Measurements from ENCODE around the gene BUD23. TPM values are rescaled to one million over a fixed set of nuclear protein-coding genes. Genes with fewer than 3 reads are reported as not detected.

BUD23 gene
- total and polyA plus RNA-seq, 8 donors: 17.4 to 71.9 (median 44.2) TPM

DNA sequence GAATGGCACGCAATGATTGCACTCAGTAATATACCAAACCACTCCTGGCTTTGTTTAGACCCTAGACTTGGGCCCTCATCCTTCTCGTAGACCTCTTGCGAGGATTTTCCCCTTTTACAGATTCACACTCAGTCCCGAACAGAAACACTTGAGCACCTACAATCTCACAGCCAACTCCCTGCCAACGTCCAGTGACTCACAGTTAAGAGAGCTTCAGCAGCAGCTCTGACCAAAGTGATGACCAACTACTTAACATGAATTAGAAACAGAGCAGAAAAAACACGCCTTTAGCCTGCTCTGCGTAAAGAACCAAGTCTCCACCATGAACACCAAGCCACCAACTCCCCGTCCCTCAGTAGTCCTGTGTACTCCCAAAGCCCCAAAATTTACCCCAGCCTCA is 2.4 kb upstream of the BUD23 start:
- intact Hi-C loops (cut with DNase I; ENCODE audit: low total_unique reads): no loop called here
- Histone ChIP-seq H3K27me3 (no peaks in the 10 kb centered on the region), H3K4me3 (peak overlapping the region in 2 of 4 donors; percentile 95 to 100), H3K27ac (no peak overlapping the region), H3K4me1 (peaks cover 22 to 65% (median 55%) of the 10 kb centered on the region in 4 donors), H3K36me3 (peaks cover 0 to 26% (median 16%) of the 10 kb centered on the region in 4 donors), H3K9me3 (no peaks in the 10 kb centered on the region)
- TF ChIP-seq POLR2AphosphoS5 (IDR thresholded peaks at IDR 0.05): no peak
- TF ChIP-seq, protein P1, sequence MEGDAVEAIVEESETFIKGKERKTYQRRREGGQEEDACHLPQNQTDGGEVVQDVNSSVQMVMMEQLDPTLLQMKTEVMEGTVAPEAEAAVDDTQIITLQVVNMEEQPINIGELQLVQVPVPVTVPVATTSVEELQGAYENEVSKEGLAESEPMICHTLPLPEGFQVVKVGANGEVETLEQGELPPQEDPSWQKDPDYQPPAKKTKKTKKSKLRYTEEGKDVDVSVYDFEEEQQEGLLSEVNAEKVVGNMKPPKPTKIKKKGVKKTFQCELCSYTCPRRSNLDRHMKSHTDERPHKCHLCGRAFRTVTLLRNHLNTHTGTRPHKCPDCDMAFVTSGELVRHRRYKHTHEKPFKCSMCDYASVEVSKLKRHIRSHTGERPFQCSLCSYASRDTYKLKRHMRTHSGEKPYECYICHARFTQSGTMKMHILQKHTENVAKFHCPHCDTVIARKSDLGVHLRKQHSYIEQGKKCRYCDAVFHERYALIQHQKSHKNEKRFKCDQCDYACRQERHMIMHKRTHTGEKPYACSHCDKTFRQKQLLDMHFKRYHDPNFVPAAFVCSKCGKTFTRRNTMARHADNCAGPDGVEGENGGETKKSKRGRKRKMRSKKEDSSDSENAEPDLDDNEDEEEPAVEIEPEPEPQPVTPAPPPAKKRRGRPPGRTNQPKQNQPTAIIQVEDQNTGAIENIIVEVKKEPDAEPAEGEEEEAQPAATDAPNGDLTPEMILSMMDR (IDR thresholded peaks at IDR 0.05): no peak
- no peak for TF ChIP-seq EP300 (IDR thresholded peaks at IDR 0.05)
- TF ChIP-seq POLR2A (IDR thresholded peaks at IDR 0.05): no peak
- 75 to 82% (median 77%) methylated on average over 8 of the region's 8 CpGs for WGBS, 5 donors
- no peak for DNase-seq

- peak overlapping the region; percentile 85 to 100 (median 96) for H3K4me3 ChIP-seq
- intact Hi-C loops (cut with DNase I; ENCODE audit: low total_unique reads): no loop called here
Observed at GRCh38 chr7:73682745-73683055, 697 bp upstream of the BUD23 start.

DNA sequence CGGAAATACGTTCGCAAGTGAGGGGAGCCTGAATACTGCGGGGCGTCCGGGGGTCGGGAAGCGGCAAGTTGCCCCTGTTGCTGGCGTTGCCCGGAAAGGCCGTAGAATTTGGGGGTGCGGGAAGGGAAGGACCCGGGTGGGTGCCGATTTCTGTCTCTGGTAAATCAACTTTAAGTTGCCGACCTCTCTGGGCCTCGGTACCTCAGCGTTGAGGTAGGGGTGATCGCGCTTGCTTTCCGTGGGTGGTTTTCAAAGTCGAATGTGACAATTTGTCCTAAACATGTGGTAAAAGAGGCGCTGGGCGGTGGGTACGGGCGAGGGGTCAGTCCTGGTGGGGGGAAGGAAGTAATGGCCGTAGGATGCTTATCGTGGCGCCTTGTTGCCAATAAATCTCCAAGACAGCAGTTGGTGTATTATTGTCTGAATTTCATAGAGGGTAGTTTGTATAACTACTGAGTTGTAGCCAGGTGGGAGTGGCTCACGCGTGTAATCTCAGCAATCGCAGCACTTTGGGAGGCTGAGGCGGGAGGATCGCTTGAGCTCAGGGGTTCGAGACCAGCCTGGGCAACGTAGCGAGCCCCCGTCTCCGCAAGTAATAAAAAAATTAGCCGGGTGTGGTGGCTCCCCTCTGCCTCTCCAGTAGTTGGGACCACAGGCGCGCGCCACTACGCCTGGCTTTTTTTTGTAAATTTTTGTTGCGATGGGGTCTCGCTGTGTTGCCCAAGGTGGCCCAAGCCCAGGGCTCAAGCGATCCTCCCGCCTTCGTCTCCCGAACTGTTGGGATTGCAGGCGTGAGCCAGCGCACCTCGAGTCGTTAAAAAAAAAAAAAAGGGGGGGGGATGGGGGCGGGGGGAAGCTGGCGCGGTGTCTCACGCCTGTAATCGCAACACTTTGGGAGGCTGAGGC is 644 bp downstream of the BUD23 start:
- Histone ChIP-seq H3K27ac (peak overlapping the region; percentile 64 to 92 (median 89)), H3K4me1 (peaks cover 22 to 61% (median 53%) of the 10 kb centered on the region in 4 donors), H3K4me3 (peak overlapping the region; percentile 85 to 100 (median 96)), H3K36me3 (peaks cover 15 to 39% (median 28%) of the 10 kb centered on the region in 4 donors), H3K9me3 (no peaks in the 10 kb centered on the region), H3K27me3 (no peaks in the 10 kb centered on the region)
- peak in 1 of 2 donors; percentile 52 for DNase-seq
- intact Hi-C loops (cut with DNase I; ENCODE audit: low total_unique reads): no loop called here
- WGBS, 5 donors: 23 to 26% (median 25%) methylated on average over 57 to 58 of the region's 58 CpGs
- TF ChIP-seq POLR2AphosphoS5 (IDR thresholded peaks at IDR 0.05) (no peak), EP300 (IDR thresholded peaks at IDR 0.05) (no peak), POLR2A (IDR thresholded peaks at IDR 0.05) (no peak)
- TF ChIP-seq, protein P1 (IDR thresholded peaks at IDR 0.05): no peak

More at GRCh38 chr7:73682745-73683055, 697 bp upstream of the BUD23 start:
- peaks cover 6 to 39% (median 27%) of the 10 kb centered on the region in 4 donors for H3K36me3 ChIP-seq
- H3K27me3 ChIP-seq: no peaks in the 10 kb centered on the region
- peak overlapping the region; percentile 79 to 92 (median 89) for H3K27ac ChIP-seq
- TF ChIP-seq POLR2AphosphoS5 (IDR thresholded peaks at IDR 0.05) (no peak), POLR2A (IDR thresholded peaks at IDR 0.05) (no peak), EP300 (IDR thresholded peaks at IDR 0.05) (no peak)
- no peaks in the 10 kb centered on the region for H3K9me3 ChIP-seq
- WGBS, 5 donors: 0 to 2% (median 1%) methylated on average over 15 to 33 of the region's 33 CpGs
- no peak for DNase-seq
- peaks cover 22 to 65% (median 55%) of the 10 kb centered on the region in 4 donors for H3K4me1 ChIP-seq

DNA sequence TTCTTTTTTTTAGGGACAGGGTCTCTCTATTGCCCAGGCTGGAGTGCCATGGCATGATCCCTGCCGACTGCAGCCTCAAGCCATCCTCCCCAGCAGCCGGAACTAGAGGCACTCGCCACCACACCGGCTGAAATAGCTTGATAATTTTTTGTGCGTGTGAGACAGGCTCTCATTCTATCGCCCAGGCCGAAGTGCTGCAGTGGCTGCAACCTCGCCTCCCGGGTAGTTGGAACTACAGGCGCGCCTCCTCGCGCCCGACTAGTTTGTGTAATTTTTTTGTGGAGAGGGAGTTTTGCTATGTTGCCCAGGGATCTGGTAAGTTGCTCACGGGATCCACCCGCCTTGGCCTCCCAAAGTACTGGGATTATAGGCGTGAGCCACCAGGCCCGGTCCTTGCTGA is 1.9 kb downstream of the BUD23 start:
- Histone ChIP-seq H3K9me3 (no peaks in the 10 kb centered on the region), H3K27me3 (no peaks in the 10 kb centered on the region), H3K27ac (no peak overlapping the region), H3K4me1 (peaks cover 22 to 48% (median 42%) of the 10 kb centered on the region in 4 donors), H3K36me3 (peaks cover 15 to 43% (median 38%) of the 10 kb centered on the region in 4 donors), H3K4me3 (no peak overlapping the region)
- WGBS, 5 donors: 96 to 98% (median 96%) methylated on average over 18 of the region's 18 CpGs
- no peak for TF ChIP-seq POLR2AphosphoS5 (IDR thresholded peaks at IDR 0.05)
- TF ChIP-seq, protein P1 (IDR thresholded peaks at IDR 0.05): no peak
- no peak for TF ChIP-seq POLR2A (IDR thresholded peaks at IDR 0.05)
- no peak for TF ChIP-seq EP300 (IDR thresholded peaks at IDR 0.05)
- intact Hi-C loops (cut with DNase I; ENCODE audit: low total_unique reads): no loop called here
- no peak for DNase-seq

All from stomach (tissue), 9 donors.